Vagina (tissue), 2 donors: ENCODE measurements around the gene ZDHHC1.

Experiments
- POLR2AphosphoS5 ChIP-seq, 2 donors: sonication (generic); formaldehyde crosslinking; IDR thresholded peaks; one replicate each; pipeline ENCODE4 v1.9.0; 2017; ENCODE audit warnings: antibody characterized with exemption in 2 of 2, mild to moderate bottlenecking in 2 of 2, low read depth in 1 of 2; ENCODE audit not compliant: insufficient read depth in 1 of 2
- TF ChIP-seq, protein P1 (sequence below), 3 experiments: fragments of 450-650 bp in 2 of 3; fragments of 200-600 bp in 1 of 3; sonication (generic) in 1 of 3; IDR thresholded peaks; one replicate each; pipeline ENCODE4 v1.5.1; 2017 to 2019; ENCODE audit warnings: antibody characterized with exemption in 3 of 3, mild to moderate bottlenecking in 2 of 3, moderate library complexity in 2 of 3

DNA sequence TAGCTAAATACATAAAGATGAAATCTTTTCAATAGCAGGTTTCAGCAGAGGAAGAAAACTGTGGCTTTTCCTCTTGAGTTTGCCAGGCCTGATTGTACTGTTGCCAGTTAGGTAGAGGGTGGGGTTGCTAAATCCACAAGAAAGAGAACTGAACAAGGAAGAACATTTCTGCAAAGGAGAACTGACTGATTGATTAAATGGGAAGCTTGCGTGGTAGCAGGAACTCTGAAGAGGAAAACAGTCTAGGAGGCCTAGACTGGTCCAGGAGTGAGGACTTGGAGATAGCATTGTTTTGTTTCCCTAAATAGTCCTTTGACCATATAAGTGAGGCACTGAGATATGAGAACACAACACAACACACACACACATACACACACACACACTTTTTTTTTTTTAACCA lies 70.9 kb downstream of the ZDHHC1 start:
- TF ChIP-seq, protein P1, sequence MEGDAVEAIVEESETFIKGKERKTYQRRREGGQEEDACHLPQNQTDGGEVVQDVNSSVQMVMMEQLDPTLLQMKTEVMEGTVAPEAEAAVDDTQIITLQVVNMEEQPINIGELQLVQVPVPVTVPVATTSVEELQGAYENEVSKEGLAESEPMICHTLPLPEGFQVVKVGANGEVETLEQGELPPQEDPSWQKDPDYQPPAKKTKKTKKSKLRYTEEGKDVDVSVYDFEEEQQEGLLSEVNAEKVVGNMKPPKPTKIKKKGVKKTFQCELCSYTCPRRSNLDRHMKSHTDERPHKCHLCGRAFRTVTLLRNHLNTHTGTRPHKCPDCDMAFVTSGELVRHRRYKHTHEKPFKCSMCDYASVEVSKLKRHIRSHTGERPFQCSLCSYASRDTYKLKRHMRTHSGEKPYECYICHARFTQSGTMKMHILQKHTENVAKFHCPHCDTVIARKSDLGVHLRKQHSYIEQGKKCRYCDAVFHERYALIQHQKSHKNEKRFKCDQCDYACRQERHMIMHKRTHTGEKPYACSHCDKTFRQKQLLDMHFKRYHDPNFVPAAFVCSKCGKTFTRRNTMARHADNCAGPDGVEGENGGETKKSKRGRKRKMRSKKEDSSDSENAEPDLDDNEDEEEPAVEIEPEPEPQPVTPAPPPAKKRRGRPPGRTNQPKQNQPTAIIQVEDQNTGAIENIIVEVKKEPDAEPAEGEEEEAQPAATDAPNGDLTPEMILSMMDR (IDR thresholded peaks at IDR 0.05) = no peak
- TF ChIP-seq POLR2AphosphoS5 (IDR thresholded peaks at IDR 0.05; ENCODE audit: insufficient read depth in 1 of 2, low read depth in 1 of 2) = no peak
